SH-SY5Y (cell line): Measurements from ENCODE around the gene CRYGB.

Source experiments
- GATA2 ChIP-seq: IDR thresholded peaks from 2 replicates; pipeline ENCODE4 v1.6.1; 2011; ENCODE audit warnings: mild to moderate bottlenecking, low read depth, low read length
- GATA3 ChIP-seq: IDR thresholded peaks from 2 replicates; pipeline ENCODE4 v1.6.1; 2011; ENCODE audit warnings: low read depth, mild to moderate bottlenecking, low read length, moderate library complexity

DNA sequence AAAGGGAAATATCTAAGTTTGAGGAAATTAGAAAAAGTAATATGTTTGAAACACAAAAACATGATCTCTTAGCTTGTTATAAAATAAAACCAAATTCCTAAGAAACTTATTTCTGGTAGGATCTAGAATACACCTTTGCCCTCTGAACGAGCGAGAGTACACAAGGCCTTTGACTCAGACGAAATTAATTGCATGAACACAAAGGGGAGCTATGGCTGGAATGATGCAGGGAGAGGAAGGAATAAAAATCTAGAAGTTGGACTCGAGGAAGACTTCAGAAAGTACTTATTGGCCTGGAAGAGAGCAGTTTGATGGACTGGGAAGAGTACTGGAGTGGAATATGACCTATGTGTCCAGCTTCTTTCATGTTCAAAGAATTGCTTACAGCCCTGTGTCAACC lies 20.7 kb downstream of the CRYGB start:
- TF ChIP-seq GATA3 (no peak), GATA2 (no peak)
